Measurements from ENCODE around the gene EIF2S3.
A peak's percentile ranks its signal among the peaks of the same experiment; 100 is the strongest.
"Not testable (repeated sequence)": the region's sequence is repeated elsewhere in the genome, so short reads cannot be mapped to it uniquely, and the experiment has no call there.

The EIF2S3 gene

GRCh38 chrX:24054182-24055042, at the start of gene EIF2S3:
TSS of gene EIF2S3 (plus strand) at chrX:24054956. CDS start at chrX:24054969, 13 bp downstream.
- DNase-seq = peak; percentile 98

- DNase-seq = no peak
Measured at GRCh38 chrX:24005028-24005427, 49.7 kb upstream of the EIF2S3 start.

GRCh38 chrX:24005867-24006266, 48.9 kb upstream of the EIF2S3 start:
- DNase-seq = no peak

DNA sequence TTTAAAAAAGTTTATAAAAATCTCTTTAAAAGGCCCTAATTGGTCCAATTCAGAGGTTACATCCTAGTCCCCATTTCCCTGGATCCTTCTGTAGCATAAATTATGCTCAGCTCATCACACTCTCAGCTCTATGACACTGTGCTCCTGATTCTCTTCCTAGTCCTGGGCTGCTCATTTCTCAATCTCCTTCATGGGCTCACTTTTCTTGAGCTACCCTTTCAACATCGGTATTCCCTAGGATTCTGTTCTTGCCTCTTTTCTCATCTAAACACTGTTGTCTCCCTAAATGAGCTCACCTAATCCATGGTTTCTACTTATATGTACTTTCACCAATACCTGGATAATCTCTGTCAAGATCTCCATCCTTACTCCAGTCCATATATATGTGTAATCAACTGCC, 42.5 kb upstream of the EIF2S3 start:
- no peak for DNase-seq

DNA sequence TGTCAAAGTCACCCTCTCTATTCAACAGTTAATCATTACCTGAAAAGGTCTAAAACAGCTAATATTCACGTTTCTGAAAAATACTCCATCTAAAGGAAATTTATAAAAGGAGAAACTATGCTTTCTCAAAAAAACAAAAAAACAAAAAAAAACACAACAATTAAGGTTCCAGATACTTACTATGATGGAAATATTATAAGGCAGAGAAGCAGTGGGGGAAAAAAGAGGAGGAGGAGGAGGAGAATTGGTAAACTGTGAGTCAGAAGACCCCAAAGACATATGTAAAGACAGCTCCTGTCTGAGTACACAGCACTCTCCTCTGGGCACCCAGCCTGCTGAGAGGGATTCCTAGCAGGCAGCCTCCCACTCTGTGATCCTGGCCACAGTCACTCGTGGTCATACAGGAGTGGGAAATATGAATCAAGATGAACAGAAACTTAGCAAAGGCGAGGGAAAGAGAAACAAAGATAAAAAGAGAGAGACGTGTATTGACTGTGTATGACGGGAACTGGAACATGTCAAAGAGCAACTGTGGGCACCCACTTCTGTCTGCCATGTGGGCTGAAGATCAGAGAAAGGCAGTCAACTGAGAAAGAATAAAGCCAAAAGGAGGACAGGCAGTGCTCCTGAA, 40.3 kb upstream of the EIF2S3 start:
- no peak for DNase-seq

DNA sequence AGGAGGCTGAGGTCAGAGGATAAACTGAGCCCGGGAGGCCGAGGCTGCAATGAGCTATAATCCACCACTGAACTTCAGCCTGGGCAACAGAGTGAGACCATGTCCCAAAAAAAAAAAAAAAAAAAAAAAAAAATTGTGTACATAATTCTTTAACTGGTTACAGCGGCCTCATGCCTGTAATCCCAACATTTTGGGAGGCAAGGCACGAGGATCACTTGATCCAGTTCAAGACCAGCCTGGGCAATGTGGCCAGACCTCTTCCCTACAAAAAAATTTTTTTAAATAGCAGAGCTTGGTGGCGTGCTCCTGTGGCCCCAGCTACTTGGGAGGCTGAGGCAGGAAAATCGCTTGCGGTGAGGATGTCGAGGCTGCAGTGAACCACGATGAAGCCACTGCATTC, 37.1 kb upstream of the EIF2S3 start:
- no peak for DNase-seq

GRCh38 chrX:24018809-24019208, 35.9 kb upstream of the EIF2S3 start:
- DNase-seq = no peak

DNA sequence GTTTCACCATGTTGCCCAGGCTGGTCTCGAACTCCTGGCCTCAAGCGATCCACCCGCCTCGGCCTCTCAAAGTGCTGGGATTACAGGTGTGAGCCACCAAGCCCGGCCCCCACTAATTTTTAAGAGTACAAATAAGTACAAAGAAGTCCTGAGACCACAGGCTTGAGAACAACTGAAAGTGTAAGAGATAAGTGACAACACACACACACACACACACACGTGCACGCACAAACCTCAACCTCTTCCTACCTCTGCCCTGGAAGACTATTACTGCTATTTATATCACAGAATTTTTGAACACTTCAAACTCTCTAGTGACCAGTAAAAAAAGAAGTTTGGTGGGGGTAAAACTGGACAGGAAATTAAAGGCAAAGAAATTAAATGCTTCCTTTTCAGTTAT, 35.3 kb upstream of the EIF2S3 start:
- DNase-seq = no peak

GRCh38 chrX:24020306-24020876, 34.4 kb upstream of the EIF2S3 start:
- DNase-seq = no peak

- no peak for DNase-seq
Measured at GRCh38 chrX:24023544-24023943, 31.2 kb upstream of the EIF2S3 start.

- DNase-seq = peak; percentile 31
Measured at GRCh38 chrX:24023972-24024669, 30.6 kb upstream of the EIF2S3 start.

- DNase-seq = peak; percentile 71
Measured at GRCh38 chrX:24024819-24025740, 29.7 kb upstream of the EIF2S3 start.

DNA sequence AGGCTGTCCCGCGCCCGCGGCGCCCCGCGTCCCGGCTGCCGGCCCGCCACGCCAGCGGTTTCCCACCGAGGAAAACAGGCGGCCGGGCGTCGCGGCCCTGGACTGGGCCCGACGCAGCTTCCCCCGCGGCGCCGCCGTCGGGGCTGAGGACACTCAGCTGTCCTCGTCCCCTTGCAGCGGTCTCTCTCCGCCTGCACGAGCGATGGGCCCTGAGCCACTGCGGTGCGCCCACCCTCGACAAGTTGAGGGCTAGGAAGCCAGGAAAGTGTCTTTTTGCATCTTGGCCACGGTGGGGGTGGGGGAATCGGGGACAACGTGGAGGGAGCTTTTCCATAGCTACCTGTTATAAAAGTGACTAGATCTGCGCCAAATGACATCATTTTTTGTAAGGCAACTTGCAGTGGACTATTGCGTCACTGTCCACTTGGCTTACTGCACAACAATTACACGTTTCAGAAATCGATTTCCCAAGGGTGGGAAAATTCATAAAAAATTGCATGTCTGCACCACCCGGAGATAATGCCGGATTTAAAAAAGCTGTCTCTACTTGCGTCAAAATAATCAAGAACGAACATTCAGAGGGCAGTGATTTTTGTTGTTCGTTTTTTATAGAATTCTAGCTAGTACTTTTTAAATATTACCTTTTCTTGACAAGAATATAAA, 28.9 kb upstream of the EIF2S3 start:
- peak; percentile 28 for DNase-seq

- DNase-seq = no peak
Measured at GRCh38 chrX:24026432-24026831, 28.3 kb upstream of the EIF2S3 start.

GRCh38 chrX:24027086-24027485, 27.7 kb upstream of the EIF2S3 start, which contains the start of gene KLHL15:
TSS of gene KLHL15 (minus strand) at chrX:24027186. CDS start at chrX:24006693, 20,493 bp downstream.
- DNase-seq = no peak

GRCh38 chrX:24027985-24028384, 26.8 kb upstream of the EIF2S3 start:
- DNase-seq = no peak

GRCh38 chrX:24030597-24030996, 24.2 kb upstream of the EIF2S3 start:
- no peak for DNase-seq

- peak; percentile 41 for DNase-seq
Measured at GRCh38 chrX:24034485-24034884, 20.3 kb upstream of the EIF2S3 start.

GRCh38 chrX:24037729-24038128, 17.0 kb upstream of the EIF2S3 start:
- no peak for DNase-seq

DNA sequence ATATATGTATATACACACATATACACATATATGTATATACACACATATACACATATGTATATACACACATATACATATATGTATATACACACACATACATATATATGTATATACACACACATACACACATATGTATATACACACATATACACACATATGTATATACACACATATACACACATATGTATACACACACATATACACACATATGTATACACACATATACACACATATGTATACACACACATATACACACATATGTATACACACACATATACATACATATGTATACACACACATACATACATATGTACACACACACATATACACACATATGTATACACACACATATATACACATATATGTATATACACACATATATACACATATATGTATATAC, 8.7 kb upstream of the EIF2S3 start:
- not testable (repeated sequence) for DNase-seq

DNA sequence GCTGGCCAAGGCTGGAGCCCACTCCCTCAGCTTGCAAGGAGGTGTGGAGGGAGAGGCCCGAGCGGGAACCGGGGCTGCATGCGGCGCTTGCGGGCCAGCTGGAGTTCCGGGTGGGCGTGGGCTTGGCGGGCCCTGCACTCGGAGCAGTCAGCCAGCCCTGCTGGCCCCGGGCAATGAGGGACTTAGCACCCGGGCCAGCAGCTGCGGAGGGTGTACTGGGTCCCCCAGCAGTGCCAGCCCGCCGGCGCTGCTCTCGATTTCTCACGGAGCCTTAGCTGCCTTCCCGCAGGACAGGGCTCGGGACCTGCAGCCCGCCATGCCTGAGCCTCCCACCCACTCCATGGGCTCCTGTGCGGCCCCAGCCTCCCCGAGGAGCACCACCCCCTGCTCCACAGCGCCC, 5.1 kb upstream of the EIF2S3 start:
- DNase-seq = not testable (repeated sequence)

All from NCI-H1694 treated with DMSO at 0.1 percent for 48 hours (cell line).